RWPE2 (cell line): ENCODE data around the gene DNAH8.

ENCODE experiments used
- ATAC-seq: fragments of 200-7000 bp; cut with Tn5 transposase; 3 replicates; pipeline ENCODE4 v1.9.1; 2021; ENCODE audit warnings: low read depth
- DNase-seq: peaks from one replicate; pipeline ENCODE4 v3.0.0-alpha.2; 2020; ENCODE audit warnings: low spot score
- H3K27ac ChIP-seq: fragments of 450-650 bp; 2 replicates; pipeline ENCODE4 v1.5.1; 2017; ENCODE audit warnings: mild to moderate bottlenecking; ENCODE audit not compliant: poor library complexity, severe bottlenecking
- H3K27me3 ChIP-seq: fragments of 250-450 bp; sonication (Bioruptor Pico); 2 replicates; pipeline ENCODE4 v1.5.1; 2021; ENCODE audit warnings: mild to moderate bottlenecking, moderate library complexity; ENCODE audit not compliant: insufficient read depth, poor library complexity, severe bottlenecking
- H3K36me3 ChIP-seq: fragments of 250-450 bp; sonication (Bioruptor Pico); 2 replicates; pipeline ENCODE4 v1.5.1; 2020; ENCODE audit warnings: low read depth, mild to moderate bottlenecking, moderate library complexity
- H3K4me1 ChIP-seq: fragments of 250-450 bp; sonication (Bioruptor Pico); 2 replicates; pipeline ENCODE4 v1.5.1; 2021; ENCODE audit warnings: mild to moderate bottlenecking, moderate library complexity; ENCODE audit not compliant: insufficient read depth, poor library complexity, severe bottlenecking
- H3K4me3 ChIP-seq: fragments of 250-450 bp; sonication (Bioruptor Pico); 2 replicates; pipeline ENCODE4 v1.5.1; 2021; ENCODE audit warnings: mild to moderate bottlenecking, moderate library complexity; ENCODE audit not compliant: severe bottlenecking
- H3K9me3 ChIP-seq: fragments of 250-450 bp; sonication (Bioruptor Pico); 2 replicates; pipeline ENCODE4 v1.5.1; 2021; ENCODE audit warnings: mild to moderate bottlenecking, moderate library complexity; ENCODE audit not compliant: severe bottlenecking
- TF ChIP-seq, protein P1 (sequence below): fragments of 450-650 bp; IDR thresholded peaks from one replicate; pipeline ENCODE4 v1.5.1; 2017; ENCODE audit warnings: mild to moderate bottlenecking, moderate library complexity; ENCODE audit not compliant: poor library complexity, severe bottlenecking

DNAH8 gene

DNA sequence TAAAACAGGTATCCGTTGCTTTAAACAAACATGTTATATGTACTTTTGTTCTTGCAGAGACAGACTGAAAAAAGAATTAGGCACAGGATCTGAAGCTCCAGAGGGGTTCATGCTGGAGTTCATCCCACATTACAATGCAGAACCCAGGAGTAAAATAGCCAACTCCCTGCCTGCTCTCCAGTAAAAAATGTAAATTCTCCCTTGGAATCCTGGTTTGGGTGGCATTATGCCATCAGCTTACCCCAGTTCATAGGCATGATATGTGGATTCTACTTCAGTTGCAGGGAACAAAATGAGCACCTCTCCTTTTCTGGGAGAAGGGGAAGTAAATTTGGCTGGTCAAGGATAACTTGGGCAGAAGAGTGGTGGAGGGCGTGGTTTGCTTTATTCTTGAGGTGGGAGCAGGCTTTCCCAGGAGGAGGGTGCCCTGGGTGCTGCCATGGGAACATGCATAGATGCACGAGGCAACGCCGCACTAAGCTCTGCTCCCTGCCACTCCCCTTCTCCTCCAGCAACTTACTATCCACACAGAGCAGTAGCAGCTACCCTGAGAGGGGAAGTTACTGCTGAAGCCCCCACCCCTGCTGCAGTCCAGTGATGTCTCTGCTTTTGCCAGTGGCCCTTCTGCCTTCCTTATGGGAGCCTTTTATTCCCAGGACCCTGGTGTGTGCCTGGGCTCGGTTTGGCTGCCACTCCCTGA lies 261.8 kb downstream of the DNAH8 start:
- ATAC-seq, result no peak

DNA sequence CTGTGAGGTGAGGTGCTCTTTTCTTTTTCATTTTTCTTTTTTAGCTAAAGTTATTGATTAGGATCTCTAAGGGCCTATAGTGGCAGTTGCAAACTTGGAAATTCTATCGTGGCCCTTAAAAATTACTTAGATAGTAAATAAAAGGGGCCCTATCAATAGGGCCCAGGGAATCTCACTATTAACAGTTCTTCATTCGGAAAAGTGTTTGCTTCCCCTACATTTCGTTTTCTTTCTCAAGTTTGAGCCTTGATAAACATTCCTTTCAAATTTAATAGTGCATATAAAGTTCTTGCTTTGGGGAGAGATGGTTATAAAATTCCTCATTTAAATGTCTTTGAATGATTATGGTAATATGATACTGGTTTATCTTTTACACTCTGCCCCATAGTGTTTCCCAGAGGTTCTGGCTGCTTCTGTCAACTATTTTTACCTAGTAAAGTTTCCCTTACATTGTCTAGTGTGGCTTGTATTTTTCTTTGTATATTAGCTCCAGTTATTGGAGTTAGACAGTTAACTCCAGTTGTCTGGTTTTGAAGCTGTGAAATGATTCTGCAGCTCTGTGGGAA lies 263.1 kb downstream of the DNAH8 start:
- H3K4me1 ChIP-seq, result no peaks in the 10 kb centered on the region
- no peak for ATAC-seq
- no peaks in the 10 kb centered on the region for H3K36me3 ChIP-seq
- H3K9me3 ChIP-seq, result no peaks in the 10 kb centered on the region
- TF ChIP-seq, protein P1, sequence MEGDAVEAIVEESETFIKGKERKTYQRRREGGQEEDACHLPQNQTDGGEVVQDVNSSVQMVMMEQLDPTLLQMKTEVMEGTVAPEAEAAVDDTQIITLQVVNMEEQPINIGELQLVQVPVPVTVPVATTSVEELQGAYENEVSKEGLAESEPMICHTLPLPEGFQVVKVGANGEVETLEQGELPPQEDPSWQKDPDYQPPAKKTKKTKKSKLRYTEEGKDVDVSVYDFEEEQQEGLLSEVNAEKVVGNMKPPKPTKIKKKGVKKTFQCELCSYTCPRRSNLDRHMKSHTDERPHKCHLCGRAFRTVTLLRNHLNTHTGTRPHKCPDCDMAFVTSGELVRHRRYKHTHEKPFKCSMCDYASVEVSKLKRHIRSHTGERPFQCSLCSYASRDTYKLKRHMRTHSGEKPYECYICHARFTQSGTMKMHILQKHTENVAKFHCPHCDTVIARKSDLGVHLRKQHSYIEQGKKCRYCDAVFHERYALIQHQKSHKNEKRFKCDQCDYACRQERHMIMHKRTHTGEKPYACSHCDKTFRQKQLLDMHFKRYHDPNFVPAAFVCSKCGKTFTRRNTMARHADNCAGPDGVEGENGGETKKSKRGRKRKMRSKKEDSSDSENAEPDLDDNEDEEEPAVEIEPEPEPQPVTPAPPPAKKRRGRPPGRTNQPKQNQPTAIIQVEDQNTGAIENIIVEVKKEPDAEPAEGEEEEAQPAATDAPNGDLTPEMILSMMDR, result no peak
- peaks cover 20% of the 10 kb centered on the region for H3K27me3 ChIP-seq
- no peak for DNase-seq
- no peak overlapping the region for H3K27ac ChIP-seq
- no peak overlapping the region for H3K4me3 ChIP-seq

More for the DNA sequence above, 261.8 kb downstream of the DNAH8 start:
- H3K27me3 ChIP-seq, result peaks cover 16% of the 10 kb centered on the region
- TF ChIP-seq, protein P1, result no peak
- H3K4me3 ChIP-seq, result no peak overlapping the region
- no peaks in the 10 kb centered on the region for H3K4me1 ChIP-seq
- DNase-seq, result no peak
- H3K27ac ChIP-seq, result no peak overlapping the region
- H3K36me3 ChIP-seq, result no peaks in the 10 kb centered on the region
- H3K9me3 ChIP-seq, result no peaks in the 10 kb centered on the region

DNA sequence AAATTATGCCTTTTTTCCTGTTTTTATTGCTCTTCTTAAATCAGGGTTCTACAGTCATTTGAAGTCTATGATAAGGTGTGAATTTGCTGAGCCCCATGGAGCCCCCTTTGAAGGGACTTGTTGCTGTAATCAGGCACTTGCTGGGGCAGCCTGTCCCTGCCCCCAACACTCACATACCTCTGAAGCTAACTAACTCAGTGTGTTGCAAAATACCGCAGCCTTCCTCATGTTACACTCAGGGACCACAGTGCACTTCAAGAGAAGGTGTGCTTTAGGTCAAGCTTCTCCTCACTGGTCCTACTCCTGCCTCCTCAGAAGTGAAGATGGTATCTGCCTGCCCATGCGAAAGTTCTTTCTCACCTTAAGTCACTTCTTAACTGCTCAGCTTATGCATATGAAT lies 267.4 kb downstream of the DNAH8 start:
- Histone ChIP-seq H3K27ac (no peak overlapping the region), H3K27me3 (peaks cover 26% of the 10 kb centered on the region), H3K36me3 (no peaks in the 10 kb centered on the region), H3K4me3 (no peak overlapping the region), H3K9me3 (no peaks in the 10 kb centered on the region), H3K4me1 (no peaks in the 10 kb centered on the region)
- DNase-seq (no peak), ATAC-seq (no peak)
- TF ChIP-seq, protein P1, result no peak

DNA sequence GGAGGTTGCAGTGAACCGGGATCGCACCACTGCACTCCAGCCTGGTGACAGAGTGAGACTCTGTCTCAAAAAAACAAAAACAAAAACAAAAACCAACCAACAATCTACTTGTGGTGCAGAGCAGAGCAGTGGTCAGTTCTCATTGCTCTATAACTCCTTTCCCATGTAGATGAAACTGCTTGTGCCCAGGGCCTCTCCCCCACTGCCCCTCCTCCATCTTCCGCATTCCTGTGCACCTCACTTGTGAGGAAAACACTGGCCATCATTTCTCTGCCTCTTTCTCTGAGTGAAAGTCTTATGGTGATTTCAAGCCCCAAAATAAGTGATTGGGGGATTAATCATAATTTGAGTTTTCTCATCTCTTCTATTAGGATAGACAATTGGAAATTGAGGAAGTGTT lies 269.6 kb downstream of the DNAH8 start:
- H3K27me3 ChIP-seq, result peaks cover 16% of the 10 kb centered on the region
- DNase-seq, result no peak

More for the DNA sequence above, 269.6 kb downstream of the DNAH8 start:
- Histone ChIP-seq H3K36me3 (no peaks in the 10 kb centered on the region), H3K9me3 (no peaks in the 10 kb centered on the region), H3K4me3 (no peak overlapping the region), H3K27ac (no peak overlapping the region), H3K4me1 (no peaks in the 10 kb centered on the region)
- no peak for ATAC-seq
- TF ChIP-seq, protein P1, result no peak
